Iris pigment epithelial cell (primary cell): ENCODE results near the gene IMPACT.

ENCODE experiments used
- DNase-seq: peaks from one replicate; pipeline ENCODE4 v3.0.0-alpha.2; 2011; ENCODE audit warnings: low read depth

Gene IMPACT

GRCh38 chr18:24426398-24427294 lies at the start of gene IMPACT:
Gene IMPACT, plus strand, starts transcription at chr18:24426670. Its CDS starts 87 bp downstream, at chr18:24426757.
- DNase-seq, result peak; percentile 82

GRCh38 chr18:24378598-24378997 lies 47.9 kb upstream of the IMPACT start:
- DNase-seq, result no peak

DNA sequence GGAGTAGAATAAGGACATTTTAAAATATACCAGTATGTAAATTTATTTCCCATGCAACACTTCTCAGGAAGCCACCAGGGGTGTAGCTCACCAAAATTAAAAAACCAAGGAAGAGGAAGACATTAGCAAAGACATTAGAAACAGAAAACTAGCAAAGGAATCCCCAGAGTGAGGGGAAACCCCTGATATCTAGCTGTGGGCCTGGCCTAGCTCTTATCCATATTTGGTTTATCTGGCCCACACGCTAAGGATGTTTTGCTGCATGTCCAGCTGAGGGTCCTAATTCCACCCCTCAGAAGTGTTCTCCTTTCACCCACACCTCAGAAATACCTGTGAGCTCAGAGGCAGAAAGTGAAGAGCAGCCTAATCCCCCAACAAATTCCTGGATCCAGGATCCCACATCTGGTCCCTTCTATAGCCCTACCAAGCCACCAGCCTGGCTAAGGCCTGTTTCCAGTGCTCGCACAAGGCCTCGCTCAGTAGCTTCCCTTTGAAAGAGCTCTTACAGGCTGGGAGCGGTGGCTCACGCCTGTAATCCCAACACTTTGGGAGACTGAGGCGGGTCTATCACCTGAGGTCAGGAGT lies 46.2 kb upstream of the IMPACT start:
- DNase-seq, result no peak

DNA sequence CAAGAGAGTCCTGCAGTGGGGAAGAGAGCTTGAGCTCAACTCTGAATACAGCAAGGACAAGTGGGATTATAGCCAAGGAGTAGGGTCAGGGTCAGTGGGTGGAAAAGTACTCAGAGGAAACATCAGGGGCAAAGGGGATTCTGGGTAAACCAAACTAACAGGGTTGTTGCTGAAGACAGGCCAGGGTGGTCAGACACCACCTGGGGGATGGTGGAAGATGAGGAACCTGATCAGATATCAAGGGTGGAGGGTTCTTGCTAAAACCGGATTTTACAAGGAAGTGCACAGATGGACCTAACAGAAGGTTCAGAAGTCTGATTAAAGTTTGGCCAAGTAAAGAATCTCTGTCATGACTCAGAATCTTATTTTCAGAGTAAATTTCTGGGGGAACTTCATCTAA lies 45.3 kb upstream of the IMPACT start:
- DNase-seq, result no peak

GRCh38 chr18:24386681-24387080 lies 39.8 kb upstream of the IMPACT start:
- DNase-seq, result no peak

GRCh38 chr18:24388957-24389356 lies 37.5 kb upstream of the IMPACT start:
- no peak for DNase-seq

DNA sequence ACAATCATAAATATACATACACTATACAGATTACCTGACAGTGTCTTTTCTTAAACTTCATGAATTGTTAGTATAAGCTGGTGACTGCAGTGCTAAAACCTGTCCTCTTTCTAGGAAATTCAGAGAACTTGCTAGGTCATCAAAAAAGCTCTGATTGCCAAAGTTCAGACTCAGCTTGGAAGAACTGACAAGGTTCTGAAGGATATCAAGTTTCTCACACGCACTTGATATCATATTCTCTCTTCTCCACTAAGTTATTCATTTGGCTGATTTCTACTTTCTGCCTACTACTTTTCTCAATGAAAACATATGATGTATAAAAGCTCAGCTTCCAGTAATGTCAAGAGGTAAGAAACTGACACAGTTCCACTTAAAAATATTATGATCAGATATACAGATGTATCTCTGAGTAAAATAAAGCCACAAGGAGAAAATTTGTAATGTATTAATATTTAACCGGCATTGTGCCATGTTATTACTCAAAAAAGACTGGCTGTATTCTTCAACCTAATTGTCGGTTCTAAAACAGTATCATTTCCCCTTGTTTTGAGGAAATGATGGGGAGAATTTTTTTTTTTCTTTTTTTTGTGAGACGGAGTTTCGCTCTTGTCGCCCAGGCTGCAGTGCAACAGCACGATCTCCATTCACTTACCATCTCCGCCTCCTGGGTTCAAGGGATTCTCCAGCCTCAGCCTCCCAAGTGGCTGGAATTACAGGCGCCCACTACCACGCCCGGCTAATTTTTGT lies 31.2 kb upstream of the IMPACT start:
- peak; percentile 58 for DNase-seq

DNA sequence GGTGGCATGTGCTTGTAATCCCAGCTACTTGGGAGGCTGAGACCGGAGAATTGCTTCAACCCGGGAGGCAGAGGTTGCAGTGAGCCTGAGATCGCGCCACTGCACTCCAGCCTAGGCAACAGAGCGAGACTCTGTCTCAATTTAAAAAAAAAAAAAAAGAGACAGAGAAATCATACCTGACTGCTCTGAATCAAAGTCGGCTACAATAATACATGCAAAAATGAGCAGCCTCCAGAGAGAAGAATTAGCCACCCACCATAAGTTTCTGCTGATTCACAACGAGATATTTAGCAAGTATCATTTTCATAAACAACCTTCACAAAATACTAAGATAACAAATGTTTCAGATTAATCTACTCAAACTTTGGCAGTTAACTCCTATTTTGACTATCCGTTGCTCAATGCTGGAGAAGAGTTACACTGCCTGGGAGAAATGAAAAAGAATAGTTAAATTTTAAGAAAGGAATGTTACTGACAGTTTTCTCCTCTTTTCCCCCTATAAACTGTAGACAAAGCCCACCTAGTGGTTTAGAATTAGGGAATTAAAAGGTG lies 30.3 kb upstream of the IMPACT start:
- peak; percentile 58 for DNase-seq

GRCh38 chr18:24397131-24397693 lies 29.3 kb upstream of the IMPACT start:
- DNase-seq, result peak; percentile 83

- peak; percentile 86 for DNase-seq
Measured at GRCh38 chr18:24397694-24398368, 28.6 kb upstream of the IMPACT start, which contains the start of gene OSBPL1A. Gene OSBPL1A, minus strand, starts transcription at chr18:24397824. Its CDS starts 20,291 bp downstream, at chr18:24377533.

GRCh38 chr18:24398540-24398939 lies 27.9 kb upstream of the IMPACT start:
- DNase-seq, result peak; percentile 51

- peak; percentile 17 for DNase-seq
Measured at GRCh38 chr18:24400587-24400986, 25.9 kb upstream of the IMPACT start.

GRCh38 chr18:24402209-24402785 lies 24.2 kb upstream of the IMPACT start:
- DNase-seq, result no peak

DNA sequence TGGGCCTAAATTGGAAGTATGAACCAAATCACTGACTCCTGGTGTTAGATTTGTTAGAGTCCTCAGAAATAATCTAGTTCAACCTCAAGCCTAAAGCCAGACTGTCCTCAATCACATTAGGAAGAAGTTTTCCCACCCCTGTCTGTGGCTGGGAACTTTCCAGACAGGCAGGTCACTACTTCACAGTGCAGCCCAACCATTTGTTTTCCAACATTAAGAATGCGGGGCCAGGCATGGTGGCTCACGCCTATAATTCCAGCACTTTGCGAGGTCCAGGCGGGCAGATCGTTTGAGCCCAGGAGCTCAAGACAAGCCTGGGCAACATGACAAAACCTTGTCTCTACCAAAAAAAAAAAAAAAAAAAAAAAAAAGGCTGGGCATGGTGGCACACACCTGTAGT lies 23.4 kb upstream of the IMPACT start:
- no peak for DNase-seq

DNA sequence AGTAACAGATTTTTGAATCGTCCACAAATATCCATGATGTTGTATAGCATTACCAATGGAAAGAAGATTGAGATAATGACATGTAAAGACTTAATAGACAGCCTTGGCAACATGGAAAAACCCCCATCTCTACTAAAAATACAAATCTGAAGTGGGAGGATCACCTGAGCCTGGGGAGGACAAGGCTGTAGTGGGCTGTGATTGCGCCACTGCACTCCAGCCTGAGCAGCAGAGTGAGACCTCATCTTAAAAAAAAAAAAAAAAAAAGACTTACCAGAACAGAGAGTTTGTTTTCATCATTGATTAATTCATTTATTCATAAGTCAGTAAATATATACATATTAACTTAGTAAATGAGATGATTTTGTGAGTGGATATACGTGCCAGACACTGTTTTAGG lies 21.9 kb upstream of the IMPACT start:
- no peak for DNase-seq

DNA sequence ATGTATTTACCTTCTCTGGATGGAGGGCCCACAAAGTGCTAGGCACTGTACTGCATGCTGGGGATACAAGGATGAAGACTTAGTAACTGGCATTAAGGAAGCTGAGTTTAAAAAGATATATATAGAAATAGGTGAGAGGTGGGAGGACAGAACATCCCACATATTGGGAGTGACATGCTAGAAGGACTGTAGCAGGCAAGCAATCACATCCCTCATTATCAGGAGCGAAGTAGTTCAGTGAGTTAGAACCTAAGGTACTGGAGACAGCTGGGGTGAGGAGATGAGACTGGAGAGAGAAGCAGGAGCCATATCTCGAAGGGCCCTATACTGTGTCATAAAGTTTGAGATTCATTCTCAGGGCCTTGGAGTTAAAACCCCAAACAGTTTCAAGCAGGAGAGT lies 18.0 kb upstream of the IMPACT start:
- DNase-seq, result no peak

GRCh38 chr18:24413148-24413547 lies 13.3 kb upstream of the IMPACT start:
- no peak for DNase-seq

DNA sequence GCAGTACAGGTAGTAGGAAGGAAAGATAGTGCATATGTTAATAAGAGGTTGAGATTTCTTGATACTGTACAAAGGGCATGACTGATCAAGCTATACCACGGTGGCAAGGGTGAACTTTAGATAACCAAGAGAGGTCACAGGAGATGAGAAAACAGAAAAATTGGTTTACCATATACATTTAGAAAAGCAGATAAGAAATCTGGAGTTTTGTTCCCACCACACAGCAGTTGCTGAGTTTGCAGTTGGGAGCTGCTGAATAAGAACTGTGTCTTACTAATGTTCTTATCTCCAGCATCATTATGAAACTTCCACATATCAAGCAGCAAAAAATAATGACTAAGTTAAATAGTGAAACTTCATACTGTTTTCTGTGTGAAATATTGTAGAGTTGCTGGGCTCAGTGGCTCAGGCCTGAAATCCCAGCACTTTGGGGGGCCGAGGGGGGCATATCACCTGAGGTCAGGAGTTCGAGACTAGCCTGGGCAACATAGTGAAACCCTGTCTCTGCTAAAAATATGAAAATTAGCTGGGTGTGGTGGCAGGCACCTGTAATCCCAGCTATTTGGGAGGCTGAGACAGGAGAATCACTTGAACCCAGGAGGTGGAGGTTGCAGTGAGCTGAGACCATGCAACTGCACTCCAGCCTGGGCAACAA lies 12.0 kb upstream of the IMPACT start:
- DNase-seq, result no peak

- DNase-seq, result no peak
Measured at GRCh38 chr18:24417480-24417879, 9.0 kb upstream of the IMPACT start.

- DNase-seq, result no peak
Measured at GRCh38 chr18:24420551-24420950, 5.9 kb upstream of the IMPACT start.

GRCh38 chr18:24421831-24422230 lies 4.6 kb upstream of the IMPACT start:
- no peak for DNase-seq
